ENCODE results near the gene GRID1. TPM values are rescaled to one million over a fixed set of nuclear protein-coding genes. Genes with fewer than 3 reads are reported as not detected.

Gene GRID1
- total RNA-seq, 3 donors from 2014 or later: 2.3 to 8.5 (median 5.9) TPM

- no peaks in the 10 kb centered on the region for H3K27me3 ChIP-seq
Measured at GRCh38 chr10:86257683-86258082, 108.9 kb downstream of the GRID1 start.

GRCh38 chr10:86256690-86257315, 109.8 kb downstream of the GRID1 start:
- H3K4me3 ChIP-seq: no peak overlapping the region
- no peaks in the 10 kb centered on the region for H3K9me3 ChIP-seq
- H3K27ac ChIP-seq: no peak overlapping the region
- H3K27me3 ChIP-seq: no peaks in the 10 kb centered on the region
- DNase-seq (ENCODE audit: low spot score in 2 of 2): no peak
- no peak for TF ChIP-seq POLR2A (IDR thresholded peaks at IDR 0.05)
- no peak for TF ChIP-seq CTCF (IDR thresholded peaks at IDR 0.05)
- TF ChIP-seq POLR2AphosphoS5 (IDR thresholded peaks at IDR 0.05): no peak
- no peaks in the 10 kb centered on the region for H3K4me1 ChIP-seq
- intact Hi-C loops (cut with DNase I; ENCODE audit: low total_unique reads): no loop called here
- no peaks in the 10 kb centered on the region for H3K36me3 ChIP-seq

More at GRCh38 chr10:86257683-86258082, 108.9 kb downstream of the GRID1 start:
- Histone ChIP-seq H3K4me1 (no peaks in the 10 kb centered on the region), H3K27ac (no peak overlapping the region), H3K36me3 (no peaks in the 10 kb centered on the region), H3K9me3 (no peaks in the 10 kb centered on the region), H3K4me3 (no peak overlapping the region)
- intact Hi-C loops (cut with DNase I; ENCODE audit: low total_unique reads): no loop called here
- no peak for TF ChIP-seq CTCF (IDR thresholded peaks at IDR 0.05)
- no peak for TF ChIP-seq POLR2A (IDR thresholded peaks at IDR 0.05)
- TF ChIP-seq POLR2AphosphoS5 (IDR thresholded peaks at IDR 0.05): no peak
- no peak for DNase-seq (ENCODE audit: low spot score in 2 of 2)

- Histone ChIP-seq H3K4me1 (no peaks in the 10 kb centered on the region), H3K27me3 (no peaks in the 10 kb centered on the region), H3K9me3 (no peaks in the 10 kb centered on the region), H3K27ac (no peak overlapping the region), H3K4me3 (no peak overlapping the region), H3K36me3 (no peaks in the 10 kb centered on the region)
- TF ChIP-seq POLR2A (IDR thresholded peaks at IDR 0.05): no peak
- TF ChIP-seq CTCF (IDR thresholded peaks at IDR 0.05): no peak
- TF ChIP-seq POLR2AphosphoS5 (IDR thresholded peaks at IDR 0.05): no peak
- DNase-seq (ENCODE audit: low spot score in 2 of 2): no peak
- intact Hi-C loops (cut with DNase I; ENCODE audit: low total_unique reads): no loop called here
Measured at GRCh38 chr10:86255405-86256251, 111.0 kb downstream of the GRID1 start.

GRCh38 chr10:86254526-86255174, 111.9 kb downstream of the GRID1 start:
- TF ChIP-seq POLR2A (IDR thresholded peaks at IDR 0.05): no peak
- no peak for DNase-seq (ENCODE audit: low spot score in 2 of 2)

GRCh38 chr10:86254081-86254480, 112.5 kb downstream of the GRID1 start:
- TF ChIP-seq POLR2AphosphoS5 (IDR thresholded peaks at IDR 0.05) (no peak), POLR2A (IDR thresholded peaks at IDR 0.05) (no peak), CTCF (IDR thresholded peaks at IDR 0.05) (no peak)
- H3K4me3 ChIP-seq: no peak overlapping the region
- intact Hi-C loops (cut with DNase I; ENCODE audit: low total_unique reads): no loop called here

More at GRCh38 chr10:86254526-86255174, 111.9 kb downstream of the GRID1 start:
- Histone ChIP-seq H3K4me1 (no peaks in the 10 kb centered on the region), H3K9me3 (no peaks in the 10 kb centered on the region), H3K27ac (no peak overlapping the region), H3K36me3 (no peaks in the 10 kb centered on the region), H3K27me3 (no peaks in the 10 kb centered on the region), H3K4me3 (no peak overlapping the region)
- intact Hi-C loops (cut with DNase I; ENCODE audit: low total_unique reads): no loop called here

More at GRCh38 chr10:86254081-86254480, 112.5 kb downstream of the GRID1 start:
- Histone ChIP-seq H3K27me3 (no peaks in the 10 kb centered on the region), H3K27ac (no peak overlapping the region), H3K4me1 (no peaks in the 10 kb centered on the region), H3K9me3 (no peaks in the 10 kb centered on the region), H3K36me3 (no peaks in the 10 kb centered on the region)
- DNase-seq (ENCODE audit: low spot score in 2 of 2): no peak

Measured in breast epithelium (tissue), 4 donors.